SK-N-SH (cell line): Measurements from ENCODE around the gene SHMT2. TPM values are rescaled to one million over a fixed set of nuclear protein-coding genes. Genes with fewer than 3 reads are reported as not detected.

ENCODE experiments used
- CTCF ChIA-PET: fragments of 300-600, 350-600 bp; formaldehyde crosslinking; extraction: SDS; loops from one replicate; lab custom pipeline; 2021; lab: Yijun Ruan, JAX
- POLR2A ChIA-PET: fragments of 350-600 bp; sonication (Branson Sonifier 250); formaldehyde crosslinking; extraction: SDS; loops from one replicate; lab custom pipeline; 2020; ENCODE audit warnings: antibody characterized with exemption, inconsistent platforms; lab: Yijun Ruan, JAX
- DNase-seq: peaks from one replicate; pipeline ENCODE4 v3.0.0; 2012
- H2AFZ ChIP-seq: fragments of 200-600 bp; sonication (generic); 2 replicates; pipeline ENCODE4 v1.8.1; 2016; ENCODE audit warnings: antibody characterized with exemption, mild to moderate bottlenecking, low read depth
- H3F3A ChIP-seq: fragments of 200-600 bp; sonication (generic); replicated peaks from 2 replicates; pipeline ENCODE3; 2016; ENCODE audit warnings: antibody characterized with exemption, mild to moderate bottlenecking; ENCODE audit not compliant: insufficient read depth
- H3K27ac ChIP-seq, 2 experiments: fragments of 200-500 bp in 1 of 2; fragments of 200-600 bp in 1 of 2; sonication (Bioruptor generic) in 1 of 2; sonication (generic), shearing (Covaris generic) in 1 of 2; 2 replicates each; pipeline versions ENCODE4 v1.5.1 to v1.6.1; 2014 to 2016; ENCODE audit warnings: low read depth in 2 of 2, inconsistent platforms in 1 of 2, low read length in 1 of 2, mild to moderate bottlenecking in 1 of 2, mixed read lengths in 1 of 2
- H3K27me3 ChIP-seq: fragments of 200-600 bp; sonication (generic), shearing (Covaris generic); 2 replicates; pipeline ENCODE4 v1.6.1; 2016; ENCODE audit warnings: mixed run types; ENCODE audit not compliant: insufficient read depth
- H3K36me3 ChIP-seq, 2 experiments: fragments of 200-500 bp in 1 of 2; fragments of 200-600 bp in 1 of 2; sonication (Bioruptor generic) in 1 of 2; sonication (generic) in 1 of 2; replicated peaks in 1 of 2; 2 replicates each; pipeline versions ENCODE3 to v1.5.1; 2014 to 2016; ENCODE audit warnings: low read length in 1 of 2, mild to moderate bottlenecking in 1 of 2; ENCODE audit not compliant: insufficient read depth in 2 of 2, control insufficient read depth in 1 of 2
- H3K4me1 ChIP-seq, 2 experiments: fragments of 200-500 bp in 1 of 2; fragments of 200-600 bp in 1 of 2; sonication (Bioruptor generic) in 1 of 2; sonication (generic), shearing (Covaris generic) in 1 of 2; 2 replicates each; pipeline versions ENCODE4 v1.5.1 to v1.6.1; 2014 to 2016; ENCODE audit warnings: low read depth in 1 of 2, low read length in 1 of 2, mixed run types in 1 of 2; ENCODE audit not compliant: insufficient read depth in 2 of 2, control insufficient read depth in 1 of 2
- H3K4me2 ChIP-seq: fragments of 200-600 bp; sonication (generic), shearing (Covaris generic); 2 replicates; pipeline ENCODE4 v1.6.1; 2017; ENCODE audit warnings: mixed run types
- H3K4me3 ChIP-seq, 2 experiments: fragments of 200-500 bp in 1 of 2; fragments of 200-600 bp in 1 of 2; sonication (Bioruptor generic) in 1 of 2; sonication (generic), shearing (Covaris generic) in 1 of 2; 2 replicates each; pipeline versions ENCODE4 v1.5.1 to v1.8.1; 2014 to 2016; ENCODE audit warnings: low read depth in 2 of 2, inconsistent platforms in 1 of 2, low read length in 1 of 2, mild to moderate bottlenecking in 1 of 2, mixed read lengths in 1 of 2, moderate library complexity in 1 of 2
- H3K79me2 ChIP-seq: fragments of 200-600 bp; sonication (generic); 2 replicates; pipeline ENCODE4 v1.8.1; 2017; ENCODE audit warnings: mild to moderate bottlenecking; ENCODE audit not compliant: insufficient read depth
- H3K9ac ChIP-seq: fragments of 200-600 bp; sonication (generic); 2 replicates; pipeline ENCODE4 v1.6.1; 2017; ENCODE audit warnings: mixed run types
- H3K9me2 ChIP-seq: fragments of 200-600 bp; sonication (generic); 2 replicates; pipeline ENCODE4 v1.6.1; 2017; ENCODE audit warnings: mixed run types
- H3K9me3 ChIP-seq: fragments of 200-600 bp; sonication (generic); 2 replicates; pipeline ENCODE4 v1.6.1; 2017; ENCODE audit warnings: mixed run types, mild to moderate bottlenecking, moderate library complexity
- H4K20me1 ChIP-seq: fragments of 200-600 bp; sonication (generic); 2 replicates; pipeline ENCODE4 v1.6.1; 2017; ENCODE audit warnings: mild to moderate bottlenecking, mixed run types; ENCODE audit not compliant: insufficient read depth
- ELF1 ChIP-seq: IDR thresholded peaks from 2 replicates; pipeline ENCODE4 v1.4.0; 2012
- FOXJ3 ChIP-seq: sonication (generic); formaldehyde crosslinking; IDR thresholded peaks from 2 replicates; pipeline ENCODE4 v1.5.1; 2020; ENCODE audit warnings: mild to moderate bottlenecking, missing genetic modification reagents
- GATA2 ChIP-seq: sonication (generic); formaldehyde crosslinking; IDR thresholded peaks from 2 replicates; pipeline ENCODE4 v1.5.0; 2020; ENCODE audit warnings: mild to moderate bottlenecking, missing genetic modification reagents
- JUND ChIP-seq: IDR thresholded peaks from 2 replicates; pipeline ENCODE4 v1.4.0; 2012
- MEF2A ChIP-seq: IDR thresholded peaks from 2 replicates; pipeline ENCODE4 v1.4.0; 2012; ENCODE audit warnings: low read depth, borderline replicate concordance
- MXI1 ChIP-seq: IDR thresholded peaks from 2 replicates; pipeline ENCODE4 v1.6.1; 2012; ENCODE audit warnings: mild to moderate bottlenecking, low read depth, low read length, improper control_type of control experiment
- NRF1 ChIP-seq: IDR thresholded peaks from 2 replicates; pipeline ENCODE4 v1.6.1; 2012; ENCODE audit warnings: low read depth, mild to moderate bottlenecking, low read length
- RAD21 ChIP-seq: IDR thresholded peaks from 2 replicates; pipeline ENCODE4 v1.6.1; 2012; ENCODE audit warnings: mild to moderate bottlenecking, low read length
- SIN3A ChIP-seq: IDR thresholded peaks from 2 replicates; pipeline ENCODE4 v1.6.1; 2012; ENCODE audit warnings: low read depth, mild to moderate bottlenecking, low read length, moderate library complexity, borderline replicate concordance
- SMC3 ChIP-seq: IDR thresholded peaks from 2 replicates; pipeline ENCODE4 v1.6.1; 2012; ENCODE audit warnings: low read depth, low read length, improper control_type of control experiment
- TAF1 ChIP-seq: IDR thresholded peaks from 2 replicates; pipeline ENCODE4 v1.6.1; 2012; ENCODE audit warnings: low read depth, mild to moderate bottlenecking, low read length, moderate library complexity, borderline replicate concordance
- TCF12 ChIP-seq: IDR thresholded peaks from 2 replicates; pipeline ENCODE4 v1.4.0; 2012
- WGBS: methylation state at CpG from one replicate; pipeline ENCODE4 v1.1.6; 2017; ENCODE audit warnings: low lambda C conversion rate; 5-methylcytosine and 5-hydroxymethylcytosine counted together
- polyA plus RNA-seq, 3 experiments: library from polyadenylated mRNA; depleted of rRNA; stranded (reverse); fragments of >200 nt; gene quantifications; 2 replicates each; pipeline ENCODE4 v1.2.3, GENCODE V29; 2012
- TF ChIP-seq, protein P1 (sequence below): IDR thresholded peaks from 2 replicates; pipeline ENCODE4; 2012
- TF ChIP-seq, protein P2 (sequence below): IDR thresholded peaks from 2 replicates; pipeline ENCODE4 v1.4.0; 2012; ENCODE audit warnings: low read depth, borderline replicate concordance
- TF ChIP-seq, protein P3 (sequence below): fragments of 200-600 bp; sonication (generic); IDR thresholded peaks from 2 replicates; pipeline ENCODE4 v1.6.1; 2017; ENCODE audit warnings: antibody characterized with exemption, mild to moderate bottlenecking, moderate library complexity
- TF ChIP-seq, protein P4 (sequence below): IDR thresholded peaks from 2 replicates; pipeline ENCODE4 v1.4.0; 2012; ENCODE audit warnings: low read depth, borderline replicate concordance
- TF ChIP-seq, protein P5 (sequence below): fragments of 150-350 bp; IDR thresholded peaks from 2 replicates; pipeline ENCODE4 v1.6.1; 2016; ENCODE audit warnings: mild to moderate bottlenecking, low read depth, low read length

SHMT2 gene
- polyA plus RNA-seq, 1 of the 3 experiments (the other 2 are of a cell fraction): 204 TPM

DNA sequence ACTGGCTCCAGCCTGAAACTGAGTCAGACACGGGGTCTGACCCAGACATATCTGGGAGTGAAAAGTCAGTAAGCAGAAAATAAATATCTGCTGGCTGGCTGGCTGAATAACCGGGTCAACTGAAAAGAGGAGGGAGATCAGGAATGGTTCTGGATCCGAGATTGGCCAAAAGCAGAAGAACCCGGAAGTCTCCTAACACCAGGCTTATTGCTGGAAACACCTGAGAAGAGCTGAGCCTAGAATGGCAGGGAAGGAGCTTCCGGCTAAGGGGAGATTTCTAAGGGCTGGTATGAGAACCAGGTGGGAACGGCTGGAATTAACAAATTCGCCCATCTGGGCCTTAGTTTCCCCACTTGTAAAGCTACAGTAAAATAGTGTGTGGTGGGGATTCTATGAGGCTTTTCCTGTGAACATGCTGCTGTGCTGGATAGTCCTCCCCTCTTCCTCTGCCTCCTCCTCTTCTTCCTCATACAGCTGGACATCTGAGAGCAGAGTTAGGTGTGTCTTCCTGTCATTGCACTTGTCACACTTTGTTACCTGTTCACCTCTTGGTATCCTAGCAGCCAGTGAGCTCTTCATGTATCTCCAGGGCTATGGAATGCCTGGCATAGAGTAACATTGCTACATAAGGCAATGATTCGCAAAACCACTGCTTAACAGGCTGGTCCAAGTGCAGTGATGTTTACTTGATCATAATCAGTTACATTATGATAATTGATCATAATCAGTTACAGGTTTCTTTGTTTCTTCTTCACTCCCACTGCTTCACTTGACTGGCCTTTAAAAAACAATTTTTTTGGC, 2.0 kb upstream of the SHMT2 start:
- WGBS: 85% methylated on average over 7 of the region's 8 CpGs
- Histone ChIP-seq H3K36me3 (peaks cover 7 to 12% of the 10 kb centered on the region in 2 experiments), H3K9ac (no peak overlapping the region), H3K9me3 (no peaks in the 10 kb centered on the region), H3K27me3 (no peaks in the 10 kb centered on the region), H3K4me1 (peaks cover 0 to 19% of the 10 kb centered on the region in 2 experiments; a peak in 1 of 4 replicates), H3K9me2 (no peaks in the 10 kb centered on the region), H3K79me2 (peaks cover 28% of the 10 kb centered on the region), H3K4me2 (no peak overlapping the region), H3K27ac (no peak overlapping the region), H3K4me3 (no peak overlapping the region), H4K20me1 (no peaks in the 10 kb centered on the region), H3F3A (no peaks in the 10 kb centered on the region), H2AFZ (no peak overlapping the region)
- POLR2A ChIA-PET: interaction anchor here (0.9 to 2.0 kb wide), 2 partner anchors 12 to 293 kb away, joined by 3 to 9 read pairs; no protein-coding TSS in a partner anchor
- DNase-seq: no peak
- no peak for TF ChIP-seq MEF2A
- TF ChIP-seq ELF1: no peak
- TF ChIP-seq, protein P1, sequence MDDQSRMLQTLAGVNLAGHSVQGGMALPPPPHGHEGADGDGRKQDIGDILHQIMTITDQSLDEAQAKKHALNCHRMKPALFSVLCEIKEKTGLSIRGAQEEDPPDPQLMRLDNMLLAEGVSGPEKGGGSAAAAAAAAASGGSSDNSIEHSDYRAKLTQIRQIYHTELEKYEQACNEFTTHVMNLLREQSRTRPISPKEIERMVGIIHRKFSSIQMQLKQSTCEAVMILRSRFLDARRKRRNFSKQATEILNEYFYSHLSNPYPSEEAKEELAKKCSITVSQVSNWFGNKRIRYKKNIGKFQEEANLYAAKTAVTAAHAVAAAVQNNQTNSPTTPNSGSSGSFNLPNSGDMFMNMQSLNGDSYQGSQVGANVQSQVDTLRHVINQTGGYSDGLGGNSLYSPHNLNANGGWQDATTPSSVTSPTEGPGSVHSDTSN: no peak
- TF ChIP-seq, protein P2, sequence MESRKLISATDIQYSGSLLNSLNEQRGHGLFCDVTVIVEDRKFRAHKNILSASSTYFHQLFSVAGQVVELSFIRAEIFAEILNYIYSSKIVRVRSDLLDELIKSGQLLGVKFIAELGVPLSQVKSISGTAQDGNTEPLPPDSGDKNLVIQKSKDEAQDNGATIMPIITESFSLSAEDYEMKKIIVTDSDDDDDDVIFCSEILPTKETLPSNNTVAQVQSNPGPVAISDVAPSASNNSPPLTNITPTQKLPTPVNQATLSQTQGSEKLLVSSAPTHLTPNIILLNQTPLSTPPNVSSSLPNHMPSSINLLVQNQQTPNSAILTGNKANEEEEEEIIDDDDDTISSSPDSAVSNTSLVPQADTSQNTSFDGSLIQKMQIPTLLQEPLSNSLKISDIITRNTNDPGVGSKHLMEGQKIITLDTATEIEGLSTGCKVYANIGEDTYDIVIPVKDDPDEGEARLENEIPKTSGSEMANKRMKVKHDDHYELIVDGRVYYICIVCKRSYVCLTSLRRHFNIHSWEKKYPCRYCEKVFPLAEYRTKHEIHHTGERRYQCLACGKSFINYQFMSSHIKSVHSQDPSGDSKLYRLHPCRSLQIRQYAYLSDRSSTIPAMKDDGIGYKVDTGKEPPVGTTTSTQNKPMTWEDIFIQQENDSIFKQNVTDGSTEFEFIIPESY: no peak
- TF ChIP-seq GATA2 (CRISPR knock-in tag): no peak
- no peak for TF ChIP-seq MXI1
- no peak for TF ChIP-seq RAD21
- TF ChIP-seq NRF1: no peak
- no peak for TF ChIP-seq TAF1
- TF ChIP-seq, protein P3, sequence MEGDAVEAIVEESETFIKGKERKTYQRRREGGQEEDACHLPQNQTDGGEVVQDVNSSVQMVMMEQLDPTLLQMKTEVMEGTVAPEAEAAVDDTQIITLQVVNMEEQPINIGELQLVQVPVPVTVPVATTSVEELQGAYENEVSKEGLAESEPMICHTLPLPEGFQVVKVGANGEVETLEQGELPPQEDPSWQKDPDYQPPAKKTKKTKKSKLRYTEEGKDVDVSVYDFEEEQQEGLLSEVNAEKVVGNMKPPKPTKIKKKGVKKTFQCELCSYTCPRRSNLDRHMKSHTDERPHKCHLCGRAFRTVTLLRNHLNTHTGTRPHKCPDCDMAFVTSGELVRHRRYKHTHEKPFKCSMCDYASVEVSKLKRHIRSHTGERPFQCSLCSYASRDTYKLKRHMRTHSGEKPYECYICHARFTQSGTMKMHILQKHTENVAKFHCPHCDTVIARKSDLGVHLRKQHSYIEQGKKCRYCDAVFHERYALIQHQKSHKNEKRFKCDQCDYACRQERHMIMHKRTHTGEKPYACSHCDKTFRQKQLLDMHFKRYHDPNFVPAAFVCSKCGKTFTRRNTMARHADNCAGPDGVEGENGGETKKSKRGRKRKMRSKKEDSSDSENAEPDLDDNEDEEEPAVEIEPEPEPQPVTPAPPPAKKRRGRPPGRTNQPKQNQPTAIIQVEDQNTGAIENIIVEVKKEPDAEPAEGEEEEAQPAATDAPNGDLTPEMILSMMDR: no peak
- TF ChIP-seq, protein P4, sequence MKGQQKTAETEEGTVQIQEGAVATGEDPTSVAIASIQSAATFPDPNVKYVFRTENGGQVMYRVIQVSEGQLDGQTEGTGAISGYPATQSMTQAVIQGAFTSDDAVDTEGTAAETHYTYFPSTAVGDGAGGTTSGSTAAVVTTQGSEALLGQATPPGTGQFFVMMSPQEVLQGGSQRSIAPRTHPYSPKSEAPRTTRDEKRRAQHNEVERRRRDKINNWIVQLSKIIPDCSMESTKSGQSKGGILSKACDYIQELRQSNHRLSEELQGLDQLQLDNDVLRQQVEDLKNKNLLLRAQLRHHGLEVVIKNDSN: no peak
- TF ChIP-seq JUND: no peak
- no peak for TF ChIP-seq SIN3A
- TF ChIP-seq, protein P5, sequence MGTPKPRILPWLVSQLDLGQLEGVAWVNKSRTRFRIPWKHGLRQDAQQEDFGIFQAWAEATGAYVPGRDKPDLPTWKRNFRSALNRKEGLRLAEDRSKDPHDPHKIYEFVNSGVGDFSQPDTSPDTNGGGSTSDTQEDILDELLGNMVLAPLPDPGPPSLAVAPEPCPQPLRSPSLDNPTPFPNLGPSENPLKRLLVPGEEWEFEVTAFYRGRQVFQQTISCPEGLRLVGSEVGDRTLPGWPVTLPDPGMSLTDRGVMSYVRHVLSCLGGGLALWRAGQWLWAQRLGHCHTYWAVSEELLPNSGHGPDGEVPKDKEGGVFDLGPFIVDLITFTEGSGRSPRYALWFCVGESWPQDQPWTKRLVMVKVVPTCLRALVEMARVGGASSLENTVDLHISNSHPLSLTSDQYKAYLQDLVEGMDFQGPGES: no peak
- no peak for TF ChIP-seq TCF12
- no peak for TF ChIP-seq FOXJ3 (CRISPR knock-in tag)
- TF ChIP-seq SMC3: no peak
- CTCF ChIA-PET: interaction anchor here (0.6 to 31.5 kb wide), 5 partner anchors 13 to 232 kb away, joined by 3 to 937 read pairs (median 5); partner anchors contain the start of genes GLI1 and NXPH4
